ENCODE results near the gene TXNRD1. TPM values are rescaled to one million over a fixed set of nuclear protein-coding genes. Genes with fewer than 3 reads are reported as not detected.

The TXNRD1 gene
- total and polyA plus RNA-seq, 5 donors = 57.9 to 187 (median 144) TPM

- no peak for DNase-seq
- ATAC-seq = no peak
- H3K27me3 ChIP-seq (ENCODE audit: control insufficient read depth, insufficient read depth) = no peaks in the 10 kb centered on the region
- no peaks in the 10 kb centered on the region for H3K9me3 ChIP-seq (ENCODE audit: control insufficient read depth, low read length)
- intact Hi-C loops (cut with DNase I) = no loop called here
- no peak overlapping the region for H3K4me3 ChIP-seq (ENCODE audit: low read length)
- peaks cover 10% of the 10 kb centered on the region for H3K4me1 ChIP-seq (ENCODE audit: control insufficient read depth, insufficient read depth, low read length)
- H3K27ac ChIP-seq (ENCODE audit: low read length) = no peak overlapping the region
- 74% methylated on average over 7 of the region's 7 CpGs for WGBS
Measured at GRCh38 chr12:104345234-104346066, 129.9 kb downstream of the TXNRD1 start.

GRCh38 chr12:104347374-104348075 lies 131.9 kb downstream of the TXNRD1 start:
- peaks cover 7% of the 10 kb centered on the region for H3K4me1 ChIP-seq (ENCODE audit: control insufficient read depth, insufficient read depth, low read length)
- 79% methylated on average over 5 of the region's 5 CpGs for WGBS
- intact Hi-C loops (cut with DNase I) = no loop called here
- H3K27me3 ChIP-seq (ENCODE audit: control insufficient read depth, insufficient read depth) = no peaks in the 10 kb centered on the region
- DNase-seq = no peak
- H3K4me3 ChIP-seq (ENCODE audit: low read length) = no peak overlapping the region
- H3K9me3 ChIP-seq (ENCODE audit: control insufficient read depth, low read length) = no peaks in the 10 kb centered on the region
- no peak for ATAC-seq
- H3K27ac ChIP-seq (ENCODE audit: low read length) = no peak overlapping the region

GRCh38 chr12:104348283-104348993 lies 132.9 kb downstream of the TXNRD1 start:
- Histone ChIP-seq H3K4me1 (ENCODE audit: control insufficient read depth, insufficient read depth, low read length) (peaks cover 5% of the 10 kb centered on the region), H3K9me3 (ENCODE audit: control insufficient read depth, low read length) (no peaks in the 10 kb centered on the region), H3K27me3 (ENCODE audit: control insufficient read depth, insufficient read depth) (no peaks in the 10 kb centered on the region), H3K4me3 (ENCODE audit: low read length) (no peak overlapping the region), H3K27ac (ENCODE audit: low read length) (no peak overlapping the region)
- ATAC-seq (no peak), DNase-seq (no peak)
- 95% methylated on average over 11 of the region's 11 CpGs for WGBS
- intact Hi-C loops (cut with DNase I) = no loop called here

GRCh38 chr12:104348994-104349494 lies 133.5 kb downstream of the TXNRD1 start:
- no peak for ATAC-seq
- H3K27me3 ChIP-seq (ENCODE audit: control insufficient read depth, insufficient read depth) = no peaks in the 10 kb centered on the region
- no peaks in the 10 kb centered on the region for H3K9me3 ChIP-seq (ENCODE audit: control insufficient read depth, low read length)
- H3K4me1 ChIP-seq (ENCODE audit: control insufficient read depth, insufficient read depth, low read length) = peaks cover 5% of the 10 kb centered on the region
- intact Hi-C loops (cut with DNase I) = no loop called here
- 97% methylated on average over 2 of the region's 2 CpGs for WGBS
- no peak overlapping the region for H3K4me3 ChIP-seq (ENCODE audit: low read length)
- no peak overlapping the region for H3K27ac ChIP-seq (ENCODE audit: low read length)
- DNase-seq = no peak

- DNase-seq (no peak), ATAC-seq (no peak)
- peaks cover 5% of the 10 kb centered on the region for H3K4me1 ChIP-seq (ENCODE audit: control insufficient read depth, insufficient read depth, low read length)
- intact Hi-C loops (cut with DNase I) = loop anchor here in 1 of 4 donors (10.0 kb wide), 1 partner anchor 146 kb away; no protein-coding TSS in a partner anchor
- no peaks in the 10 kb centered on the region for H3K9me3 ChIP-seq (ENCODE audit: control insufficient read depth, low read length)
- 90% methylated on average over 8 of the region's 8 CpGs for whole genome bisulfite sequencing
- no peak overlapping the region for H3K4me3 ChIP-seq (ENCODE audit: low read length)
- H3K27me3 ChIP-seq (ENCODE audit: control insufficient read depth, insufficient read depth) = no peaks in the 10 kb centered on the region
- no peak overlapping the region for H3K27ac ChIP-seq (ENCODE audit: low read length)
Measured at GRCh38 chr12:104350211-104351056, 134.9 kb downstream of the TXNRD1 start.

- H3K4me1 ChIP-seq (ENCODE audit: control insufficient read depth, insufficient read depth, low read length) = peaks cover 5% of the 10 kb centered on the region
- peak overlapping the region; percentile 30 for H3K27ac ChIP-seq (ENCODE audit: low read length)
- no peak overlapping the region for H3K4me3 ChIP-seq (ENCODE audit: low read length)
- no peaks in the 10 kb centered on the region for H3K9me3 ChIP-seq (ENCODE audit: control insufficient read depth, low read length)
- H3K27me3 ChIP-seq (ENCODE audit: control insufficient read depth, insufficient read depth) = no peaks in the 10 kb centered on the region
- WGBS = 93% methylated on average over 4 of the region's 4 CpGs
- DNase-seq (no peak), ATAC-seq (no peak)
- intact Hi-C loops (cut with DNase I) = loop anchor here in 1 of 4 donors (10.0 kb wide), 1 partner anchor 147 kb away; no protein-coding TSS in a partner anchor
Measured at GRCh38 chr12:104351057-104351983, 135.7 kb downstream of the TXNRD1 start.

GRCh38 chr12:104352106-104352713 lies 136.6 kb downstream of the TXNRD1 start:
- Histone ChIP-seq H3K9me3 (ENCODE audit: control insufficient read depth, low read length) (no peaks in the 10 kb centered on the region), H3K4me3 (ENCODE audit: low read length) (no peak overlapping the region), H3K27me3 (ENCODE audit: control insufficient read depth, insufficient read depth) (no peaks in the 10 kb centered on the region), H3K4me1 (ENCODE audit: control insufficient read depth, insufficient read depth, low read length) (peaks cover 5% of the 10 kb centered on the region), H3K27ac (ENCODE audit: low read length) (no peak overlapping the region)
- intact Hi-C loops (cut with DNase I) = loop anchor here in 1 of 4 donors (10.0 kb wide), 1 partner anchor 147 kb away; no protein-coding TSS in a partner anchor
- 92% methylated on average over 3 of the region's 3 CpGs for WGBS
- no peak for DNase-seq
- ATAC-seq = no peak

GRCh38 chr12:104353012-104353981 lies 137.7 kb downstream of the TXNRD1 start:
- DNase-seq = no peak
- Histone ChIP-seq H3K27me3 (ENCODE audit: control insufficient read depth, insufficient read depth) (no peaks in the 10 kb centered on the region), H3K27ac (ENCODE audit: low read length) (no peak overlapping the region), H3K4me3 (ENCODE audit: low read length) (no peak overlapping the region), H3K4me1 (ENCODE audit: control insufficient read depth, insufficient read depth, low read length) (peaks cover 5% of the 10 kb centered on the region), H3K9me3 (ENCODE audit: control insufficient read depth, low read length) (no peaks in the 10 kb centered on the region)
- ATAC-seq = no peak
- WGBS = 93% methylated on average over 17 of the region's 17 CpGs
- intact Hi-C loops (cut with DNase I) = loop anchor here in 1 of 4 donors (10.0 kb wide), 1 partner anchor 148 kb away; no protein-coding TSS in a partner anchor

Measured in right cardiac atrium (tissue), 5 donors.